Stromal cell of bone marrow (primary cell): ENCODE measurements around the gene ADGRF3.
"Not testable (repeated sequence)": the region's sequence is repeated elsewhere in the genome, so short reads cannot be mapped to it uniquely, and the experiment has no call there.

ENCODE experiments used
- DNase-seq: peaks from one replicate; pipeline ENCODE4 v3.0.0-alpha.2; 2012; ENCODE audit warnings: low read depth

The ADGRF3 gene

GRCh38 chr2:26351375-26352090, 4.9 kb upstream of the ADGRF3 start:
- no peak for DNase-seq

DNA sequence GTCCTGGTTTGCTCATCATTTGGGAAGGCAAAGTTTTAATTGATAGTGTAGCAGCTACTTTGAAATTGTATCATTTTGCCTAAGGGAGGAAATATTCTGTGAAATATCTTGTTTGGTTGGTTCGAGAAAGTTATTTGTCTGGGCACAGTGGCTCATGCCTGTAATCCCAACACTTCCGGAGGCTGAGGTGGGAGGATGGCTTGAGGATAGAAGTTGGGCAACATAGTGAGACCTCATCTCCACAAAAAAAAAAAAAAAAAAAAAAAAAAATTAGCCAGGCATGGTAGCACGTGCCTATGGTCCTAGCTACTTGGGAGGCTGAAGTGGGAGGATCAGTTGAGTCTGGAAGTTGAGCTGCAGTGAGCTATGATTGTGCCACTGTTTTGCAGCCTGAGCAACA, 3.1 kb upstream of the ADGRF3 start:
- no peak for DNase-seq

DNA sequence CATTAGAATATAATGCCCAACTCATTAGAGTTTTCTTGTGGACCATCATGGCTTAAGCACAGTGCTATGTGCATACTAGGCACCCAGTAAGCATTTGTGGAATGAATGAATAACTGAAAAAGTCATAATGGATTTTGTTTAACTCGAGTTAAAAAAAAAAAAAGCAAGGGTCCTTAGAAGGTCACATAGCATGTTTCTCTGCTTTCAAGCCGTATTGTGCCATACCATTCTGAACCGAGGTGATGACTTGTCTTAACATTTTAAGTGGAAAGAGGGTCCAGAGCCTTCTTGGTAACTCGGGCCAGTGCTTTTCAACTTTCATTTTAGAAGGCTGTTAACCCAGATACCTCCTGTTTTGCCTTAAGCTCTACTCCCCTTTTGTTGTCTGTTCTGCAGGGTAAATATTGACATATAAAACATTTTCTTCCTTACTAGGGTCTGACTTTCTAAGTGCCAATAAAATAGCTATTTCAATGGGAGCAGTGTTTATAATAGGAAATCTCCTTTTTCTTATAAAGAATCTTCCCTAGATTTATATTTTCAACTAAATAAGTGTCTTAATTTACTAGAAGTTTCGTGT, 787 bp upstream of the ADGRF3 start:
- no peak for DNase-seq

GRCh38 chr2:26345545-26346453, 790 bp downstream of the ADGRF3 start, which contains the start of gene SELENOI:
TSS of gene SELENOI (plus strand) at chr2:26346143. CDS start at chr2:26346233, 90 bp downstream.
- DNase-seq, result peak; percentile 99

DNA sequence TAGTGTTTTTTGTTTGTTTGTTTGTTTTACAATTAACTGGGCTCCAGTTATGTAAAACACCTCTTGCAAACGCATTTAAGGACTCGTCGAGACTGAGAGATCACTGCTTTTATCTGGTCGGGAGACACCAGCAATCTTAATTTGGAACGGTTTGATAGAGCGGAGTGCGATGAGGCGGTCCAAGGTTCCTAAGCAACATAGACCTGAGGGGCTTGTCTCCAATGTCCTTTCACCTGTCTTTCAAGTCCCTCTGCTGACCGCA, 1.4 kb downstream of the ADGRF3 start:
- DNase-seq, result no peak

- no peak for DNase-seq
Observed at GRCh38 chr2:26344581-26345282, 1.9 kb downstream of the ADGRF3 start.

DNA sequence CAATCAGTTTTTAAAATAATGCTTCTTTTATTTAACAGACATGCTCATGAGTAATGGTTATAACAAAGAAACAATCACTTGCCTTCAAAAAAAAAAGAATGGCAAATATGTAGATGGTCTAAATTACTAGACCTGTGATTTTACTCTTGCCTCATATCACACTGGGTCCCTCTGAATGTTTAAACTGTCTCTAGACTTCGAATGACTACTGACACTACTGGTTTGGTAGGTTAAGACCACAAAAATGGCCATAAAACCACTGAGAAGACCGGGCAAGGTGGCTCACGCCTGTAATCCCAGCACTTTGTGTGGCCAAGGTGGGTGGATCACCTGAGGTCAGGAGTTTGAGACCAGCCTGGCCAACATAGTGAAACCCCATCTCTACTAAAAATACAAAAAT, 5.8 kb downstream of the ADGRF3 start:
- DNase-seq, result no peak

DNA sequence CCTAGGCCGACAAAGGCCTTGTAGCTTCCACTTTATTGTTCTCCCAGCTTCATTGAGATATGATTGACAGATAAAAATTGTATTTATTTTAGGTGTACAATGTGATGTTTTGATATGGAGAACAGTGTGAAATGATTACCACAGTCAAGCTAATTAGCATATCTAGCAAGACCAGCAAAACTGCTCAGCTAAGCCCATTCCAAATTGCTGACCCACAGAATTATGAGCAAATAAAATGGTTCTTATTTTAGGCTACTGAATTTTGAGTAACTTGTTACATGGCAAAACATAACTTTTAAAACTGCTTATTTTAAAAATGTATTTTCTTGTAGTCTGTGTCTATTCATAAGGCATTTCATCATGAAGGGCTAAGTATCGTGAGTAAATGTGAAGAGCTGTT, 9.3 kb downstream of the ADGRF3 start:
- DNase-seq, result no peak

DNA sequence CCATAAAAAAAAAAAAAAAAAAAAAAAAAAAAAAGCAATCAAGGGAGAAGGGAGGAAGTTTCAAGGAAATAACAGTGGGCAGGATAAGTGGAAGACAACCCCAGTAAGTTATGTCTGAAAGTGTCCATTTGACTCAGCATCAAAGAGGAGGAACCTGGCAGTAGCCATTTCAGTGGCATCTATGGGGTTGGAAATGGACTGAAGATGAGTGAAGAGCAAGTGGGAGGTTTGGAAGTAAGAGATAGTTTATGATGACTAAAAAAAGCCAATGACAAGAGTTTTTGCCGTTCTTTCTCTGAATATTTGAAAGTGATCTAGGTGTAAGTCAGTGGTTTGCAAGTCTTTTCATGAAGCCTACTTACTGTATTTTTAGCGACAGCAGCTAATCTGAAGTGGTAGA, 9.9 kb downstream of the ADGRF3 start:
- DNase-seq, result no peak

DNA sequence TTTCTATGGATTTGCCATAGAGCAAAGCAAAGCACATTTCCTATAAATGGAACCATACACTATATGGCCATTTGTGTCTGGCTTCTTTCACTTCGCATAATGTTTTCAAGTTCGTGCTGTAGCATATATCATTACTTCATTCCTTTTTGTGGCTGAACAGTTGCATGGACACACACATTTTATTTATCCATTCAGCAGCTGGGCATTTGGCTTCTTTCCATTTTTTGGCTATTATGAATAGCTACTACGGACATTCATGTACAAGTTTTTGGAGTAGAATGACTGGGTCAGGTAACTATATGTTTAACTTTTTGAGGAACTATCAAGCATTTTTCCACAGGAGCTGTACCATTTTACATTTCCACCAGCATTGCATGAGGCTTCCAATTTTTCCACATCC, 11.4 kb downstream of the ADGRF3 start:
- DNase-seq, result no peak

DNA sequence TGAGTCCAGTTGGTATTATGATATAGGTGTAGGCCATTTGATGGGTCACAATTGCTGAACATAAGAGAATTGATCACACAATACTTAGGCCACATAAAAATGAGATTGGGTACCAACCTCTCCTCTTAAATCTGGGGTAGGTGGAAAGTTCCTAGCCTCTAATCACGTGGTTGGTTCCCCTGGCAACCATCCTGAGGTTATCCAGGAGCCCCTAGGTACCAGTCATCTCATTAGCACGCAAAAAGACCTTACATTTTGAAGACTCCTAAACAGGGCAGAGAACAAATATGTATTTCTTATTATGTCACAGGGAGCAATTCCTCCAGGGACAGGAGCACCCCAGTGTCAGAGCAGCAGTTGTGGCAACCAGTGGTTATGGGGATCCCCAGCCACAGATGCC, 13.3 kb downstream of the ADGRF3 start:
- DNase-seq, result no peak

DNA sequence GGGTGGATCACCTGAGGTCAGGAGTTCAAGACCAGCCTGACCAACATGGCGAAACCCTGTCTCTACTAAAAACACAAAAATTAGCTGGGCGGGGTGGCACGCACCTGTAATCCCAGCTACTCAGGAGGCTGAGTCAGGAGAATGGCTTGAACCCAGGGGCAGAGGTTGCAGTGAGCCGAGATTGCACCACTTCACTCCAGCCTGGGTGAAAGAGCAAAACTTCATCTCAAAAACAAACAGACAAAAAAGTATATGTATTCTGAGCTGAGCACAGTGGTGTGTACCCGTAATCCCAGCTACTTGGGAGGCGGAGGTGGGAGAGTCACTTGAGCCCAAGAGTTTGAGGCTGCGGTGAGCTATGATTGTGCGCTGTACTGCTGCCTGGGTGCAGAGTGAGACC, 15.3 kb downstream of the ADGRF3 start:
- DNase-seq, result not testable (repeated sequence)

GRCh38 chr2:26330604-26331003, 16.0 kb downstream of the ADGRF3 start:
- DNase-seq, result no peak

DNA sequence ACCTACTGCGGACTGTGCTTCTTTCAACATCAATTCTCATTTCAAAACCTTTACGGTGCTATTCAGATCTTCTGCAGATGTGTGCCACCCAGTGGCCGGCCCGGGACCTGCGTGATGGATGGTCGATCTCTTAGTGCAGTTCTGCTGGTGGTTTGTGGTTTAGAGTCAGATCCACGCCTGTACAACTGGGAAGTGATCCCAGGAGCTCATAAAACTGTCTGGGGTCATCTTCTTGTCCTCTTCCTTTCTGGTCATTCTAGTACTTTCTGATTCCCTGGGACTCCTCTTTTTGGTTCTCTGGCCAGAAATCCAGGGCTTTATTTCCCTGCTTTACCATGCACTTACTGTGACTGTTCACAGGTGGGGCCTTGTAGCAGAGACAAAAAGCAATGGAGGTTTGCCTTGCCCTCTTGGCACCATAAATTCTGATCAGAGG, 16.5 kb downstream of the ADGRF3 start:
- peak; percentile 80 for DNase-seq

DNA sequence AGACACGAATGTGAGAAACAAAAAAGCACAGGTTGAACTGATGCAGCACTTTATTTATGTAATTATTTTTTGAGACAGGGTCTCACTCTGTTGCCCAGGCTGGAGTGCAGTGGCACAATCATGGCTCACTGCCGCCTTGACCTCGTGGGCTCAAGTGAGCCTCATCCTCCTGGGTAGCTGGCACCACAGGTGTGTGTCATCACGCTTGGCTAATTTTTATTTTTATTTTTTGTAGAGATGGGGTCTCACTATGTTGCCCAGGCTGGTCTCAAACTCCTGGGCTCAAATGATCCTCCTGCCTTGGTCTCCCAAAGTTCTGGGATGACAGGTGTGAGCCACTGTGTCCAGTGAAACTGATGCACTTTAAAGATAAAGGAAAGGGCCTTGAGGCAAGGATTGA, 17.5 kb downstream of the ADGRF3 start:
- not testable (repeated sequence) for DNase-seq

GRCh38 chr2:26327291-26328272, 19.0 kb downstream of the ADGRF3 start:
- DNase-seq, result no peak

DNA sequence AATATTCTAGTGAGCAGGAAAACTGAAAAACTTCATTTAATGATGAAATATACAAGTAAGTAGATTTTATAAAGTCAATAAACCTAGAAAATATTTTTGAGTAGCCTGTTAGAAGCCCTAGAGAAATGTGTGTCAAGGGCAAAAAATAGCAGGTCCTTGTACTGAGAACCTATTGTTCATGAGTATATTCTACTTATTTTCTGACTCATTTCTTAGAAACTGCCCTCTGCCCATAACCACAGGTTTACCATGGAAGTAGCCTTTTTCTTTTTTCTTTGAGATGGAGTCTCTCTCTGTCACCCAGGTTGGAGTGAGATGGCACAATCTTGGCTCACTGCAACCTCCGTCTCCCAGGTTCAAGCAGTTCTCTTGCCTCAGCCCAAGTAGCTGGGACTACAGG, 20.1 kb downstream of the ADGRF3 start:
- DNase-seq, result no peak

GRCh38 chr2:26325851-26326250, 20.7 kb downstream of the ADGRF3 start:
- DNase-seq, result no peak

- DNase-seq, result no peak
Observed at GRCh38 chr2:26324903-26325302, 21.7 kb downstream of the ADGRF3 start.

- DNase-seq, result not testable (repeated sequence)
Observed at GRCh38 chr2:26324479-26324878, 22.1 kb downstream of the ADGRF3 start.

DNA sequence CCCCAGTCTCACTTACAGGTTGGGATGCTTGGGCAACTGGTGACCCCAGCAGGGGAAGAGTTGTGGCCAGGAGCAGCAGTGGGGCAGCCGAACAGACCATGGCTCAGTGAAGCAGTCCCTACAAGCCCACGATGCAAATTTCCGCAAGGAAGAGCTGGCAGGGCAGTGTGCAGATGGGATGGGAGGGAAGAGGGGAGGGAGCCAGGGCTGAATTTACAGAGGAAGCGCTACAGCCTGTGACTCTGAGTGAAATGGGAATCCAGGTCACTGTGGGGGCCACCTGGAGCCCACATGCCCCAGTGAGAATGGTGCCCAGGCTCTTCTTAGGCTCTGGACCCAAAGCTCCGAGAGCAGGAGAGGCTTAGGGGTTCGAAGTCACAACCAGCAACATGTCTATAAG, 27.6 kb downstream of the ADGRF3 start:
- DNase-seq, result no peak
